Renal cortex interstitium (tissue), 11 donors: Measurements from ENCODE around the gene TMEM143. TPM values are rescaled to one million over a fixed set of nuclear protein-coding genes. Genes with fewer than 3 reads are reported as not detected.

Source experiments
- DNase-seq, 11 donors: peaks; one replicate each; pipeline ENCODE4 v3.0.0-alpha.2; 2013; ENCODE audit warnings: low read depth in 9 of 11, low spot score in 4 of 11; ENCODE audit errors: extremely low read depth in 1 of 11
- polyA plus RNA-seq, 3 donors: library from polyadenylated mRNA; unstranded; fragments of 120-200 nt; gene quantifications; one replicate each; pipeline ENCODE4 v1.2.1, GENCODE V29; 2013; ENCODE audit not compliant: insufficient read length in 3 of 3

TMEM143 gene
- polyA plus RNA-seq, 3 donors, result 9.8 to 14.7 (median 11.6) TPM

DNA sequence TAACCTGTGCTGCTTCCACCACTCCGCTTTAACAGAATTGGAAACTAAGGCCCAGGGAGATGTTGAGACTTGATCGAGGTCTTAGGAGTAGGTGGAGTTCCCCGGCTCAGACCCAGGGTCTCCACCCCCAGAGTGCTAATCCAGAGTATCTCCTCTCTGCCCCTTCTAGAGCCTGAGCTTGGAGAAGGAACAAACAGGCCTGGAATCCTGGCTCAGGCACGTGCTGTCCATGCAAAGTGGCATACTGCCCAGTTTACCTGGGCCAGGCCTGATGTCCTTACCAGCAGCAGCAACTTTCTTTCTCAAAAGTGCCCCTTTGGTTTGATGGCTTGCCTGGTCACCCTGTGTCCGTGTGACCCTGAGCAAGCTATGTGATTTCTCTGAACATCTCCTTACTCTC lies 4.1 kb upstream of the TMEM143 start:
- no peak for DNase-seq

DNA sequence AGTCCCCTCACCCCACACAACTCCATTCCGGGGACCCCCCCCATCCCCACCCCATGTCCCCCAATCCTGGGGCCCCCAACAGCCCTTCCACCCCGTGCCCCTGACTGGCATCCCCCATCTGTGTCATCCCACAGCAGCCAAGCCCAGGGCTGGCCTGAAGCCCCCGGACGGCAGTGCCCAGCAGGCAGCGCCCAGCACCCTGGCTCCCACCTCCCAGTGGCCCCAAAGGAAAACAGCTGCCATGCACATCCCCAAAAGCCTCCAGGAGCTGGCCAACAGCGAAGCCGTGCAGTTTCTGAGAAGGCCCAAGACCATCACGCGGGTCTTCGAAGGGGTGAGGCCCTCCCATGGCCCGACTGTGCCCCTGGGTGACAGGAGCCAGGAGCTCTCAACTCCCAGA lies 1.9 kb upstream of the TMEM143 start:
- no peak for DNase-seq

DNA sequence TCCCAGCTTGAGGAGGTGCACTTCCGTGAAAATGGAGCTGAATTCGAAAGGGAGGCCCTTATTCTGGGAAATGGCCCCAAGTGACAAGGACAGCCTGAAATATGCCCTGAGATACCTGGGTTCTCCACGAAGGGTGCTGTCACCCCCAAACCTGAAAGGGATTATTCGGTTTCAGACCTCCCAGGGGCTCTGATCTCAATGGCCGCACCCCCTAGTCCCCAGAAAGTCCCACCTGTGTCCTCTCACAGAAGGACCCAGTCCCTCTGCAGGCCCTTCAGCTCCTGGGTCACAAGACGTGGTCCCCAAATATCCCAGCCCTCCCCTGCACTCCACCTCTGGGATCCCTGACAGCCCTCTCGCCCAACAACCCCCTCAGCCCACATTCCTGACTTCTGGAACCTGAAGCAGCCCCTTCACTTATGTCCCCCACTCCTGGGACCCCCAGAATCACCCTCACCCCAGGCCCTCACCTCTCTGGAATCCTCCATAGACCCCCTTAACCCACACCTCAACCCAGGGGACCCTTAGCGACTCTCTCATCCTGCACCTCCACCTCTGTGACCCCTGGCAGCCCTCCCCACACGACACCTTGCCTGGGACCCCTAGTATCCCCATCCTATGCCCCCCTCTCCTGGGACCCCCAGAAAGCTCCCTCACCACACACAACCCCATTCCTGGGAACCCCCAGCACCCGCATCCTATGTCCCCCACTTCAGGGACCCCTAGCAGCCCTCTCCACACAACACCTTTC lies 1.0 kb upstream of the TMEM143 start:
- DNase-seq, result no peak

DNA sequence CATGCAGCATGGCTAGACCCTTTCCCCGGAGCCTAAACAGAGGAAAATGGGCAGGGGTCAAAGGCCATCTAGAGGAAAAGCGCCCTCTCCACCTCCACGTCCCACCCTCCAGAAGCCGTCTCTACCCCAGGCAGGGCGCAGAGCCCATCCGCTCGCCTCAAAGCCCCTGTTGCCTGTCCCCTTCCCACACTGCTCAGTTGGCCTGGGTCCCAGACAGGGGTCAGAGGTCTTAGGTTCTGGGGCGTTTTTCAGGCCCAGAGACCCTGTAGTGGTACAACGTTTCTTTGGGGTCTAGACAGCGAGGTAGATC lies 285 bp downstream of the TMEM143 start:
- peak in 1 of 11 donors; percentile 50 for DNase-seq

DNA sequence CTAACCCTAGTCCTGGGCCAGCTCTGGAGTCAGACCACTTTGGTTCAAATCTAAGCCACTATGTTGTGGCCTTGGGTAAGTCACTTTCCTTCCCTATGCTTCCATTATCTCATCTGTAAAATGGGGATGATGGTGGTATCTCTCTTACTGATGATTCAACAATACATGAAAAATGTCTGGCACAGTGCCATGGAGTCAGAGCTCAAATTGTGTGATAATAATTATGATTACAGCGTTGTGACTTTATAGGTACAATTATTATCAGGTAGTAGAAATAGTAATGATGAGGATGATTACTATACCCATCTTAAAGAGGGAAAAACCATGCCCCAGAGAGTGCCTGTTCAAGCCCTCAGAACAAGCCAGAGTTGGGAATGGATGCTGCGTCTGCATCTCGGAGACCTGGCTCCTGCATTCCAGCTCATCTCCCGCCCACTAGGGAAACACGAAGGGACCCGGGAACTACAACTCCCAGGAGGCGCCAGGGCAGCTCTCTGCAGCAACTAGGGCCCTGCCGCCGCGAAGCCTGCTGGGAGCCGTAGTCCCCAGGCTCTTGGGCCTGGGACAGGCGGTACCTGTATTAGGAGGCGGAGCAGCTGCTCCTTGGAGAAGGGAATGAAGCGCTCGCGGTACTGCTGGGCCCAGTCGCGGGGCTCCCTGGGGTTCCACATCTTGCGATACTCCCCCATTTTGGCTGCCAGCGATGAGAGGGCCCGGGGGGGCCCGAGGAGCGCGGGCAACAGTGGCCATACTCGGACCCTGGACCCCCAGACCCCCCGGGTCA lies 832 bp downstream of the TMEM143 start:
- DNase-seq, result peak; percentile 78 to 93 (median 90)

DNA sequence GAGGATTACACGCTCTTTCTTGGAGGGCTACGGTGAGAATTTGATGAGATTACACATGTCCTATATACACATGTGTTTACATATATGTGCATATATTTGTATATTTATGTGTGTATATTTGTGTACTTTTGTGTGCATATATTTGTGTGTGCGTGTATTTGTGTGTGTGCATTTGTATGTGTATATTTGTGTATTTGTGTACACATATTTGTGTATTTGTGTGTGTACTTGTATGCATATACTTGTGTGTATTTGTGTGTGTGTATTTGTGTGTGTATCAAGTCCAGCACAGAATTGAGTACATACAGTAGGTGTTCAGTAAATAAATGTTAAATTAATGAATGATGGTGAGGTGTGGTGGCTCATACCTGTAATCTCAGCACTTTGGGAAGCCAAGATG lies 1.8 kb downstream of the TMEM143 start:
- no peak for DNase-seq

DNA sequence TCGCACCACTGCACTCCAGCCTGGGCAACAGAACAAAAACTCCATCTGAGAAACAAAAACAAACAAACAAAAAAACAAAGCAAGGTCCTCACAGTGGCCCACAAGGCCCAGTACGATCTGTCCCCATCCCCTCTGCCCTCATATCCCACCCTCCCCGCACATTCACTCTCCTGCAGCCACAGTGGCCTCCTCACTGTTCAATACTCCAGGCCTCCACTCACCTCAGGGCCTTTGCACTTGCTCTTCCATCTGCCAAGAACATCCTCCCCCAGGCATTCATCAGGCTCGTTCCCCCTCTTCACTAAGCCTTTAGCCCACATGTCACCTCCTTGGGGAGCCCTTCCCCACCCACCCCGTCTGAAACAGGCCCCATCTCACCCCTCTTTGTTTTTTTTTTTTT lies 4.6 kb downstream of the TMEM143 start:
- no peak for DNase-seq

DNA sequence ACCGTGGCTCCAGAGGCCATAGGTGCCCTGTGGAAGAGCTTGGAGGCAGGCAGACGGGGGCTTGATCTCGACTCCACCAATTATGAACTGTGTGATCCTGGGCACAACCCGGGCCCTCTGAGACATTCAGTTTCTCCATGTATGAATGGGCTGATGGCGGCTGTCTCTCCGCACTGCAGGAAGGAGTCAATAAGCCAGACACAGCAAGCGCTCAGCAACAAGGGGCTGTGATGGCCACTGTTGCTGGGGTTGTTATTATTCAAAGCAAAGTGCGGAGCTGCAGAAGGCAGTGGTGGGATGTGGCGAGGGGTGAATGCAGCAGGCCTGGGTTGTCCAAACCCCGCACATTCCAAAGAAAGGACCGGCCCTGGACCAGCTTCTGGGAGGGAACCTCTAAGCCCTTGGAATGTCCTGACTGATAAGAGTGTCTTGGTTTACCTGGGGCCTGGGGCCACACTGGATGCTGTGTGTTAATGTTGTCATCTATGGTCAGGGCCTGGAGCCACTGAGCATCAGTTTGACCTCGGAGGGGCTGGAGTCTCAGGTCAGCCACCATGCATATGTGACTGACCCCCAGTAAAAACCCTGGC lies 8.3 kb downstream of the TMEM143 start:
- no peak for DNase-seq

DNA sequence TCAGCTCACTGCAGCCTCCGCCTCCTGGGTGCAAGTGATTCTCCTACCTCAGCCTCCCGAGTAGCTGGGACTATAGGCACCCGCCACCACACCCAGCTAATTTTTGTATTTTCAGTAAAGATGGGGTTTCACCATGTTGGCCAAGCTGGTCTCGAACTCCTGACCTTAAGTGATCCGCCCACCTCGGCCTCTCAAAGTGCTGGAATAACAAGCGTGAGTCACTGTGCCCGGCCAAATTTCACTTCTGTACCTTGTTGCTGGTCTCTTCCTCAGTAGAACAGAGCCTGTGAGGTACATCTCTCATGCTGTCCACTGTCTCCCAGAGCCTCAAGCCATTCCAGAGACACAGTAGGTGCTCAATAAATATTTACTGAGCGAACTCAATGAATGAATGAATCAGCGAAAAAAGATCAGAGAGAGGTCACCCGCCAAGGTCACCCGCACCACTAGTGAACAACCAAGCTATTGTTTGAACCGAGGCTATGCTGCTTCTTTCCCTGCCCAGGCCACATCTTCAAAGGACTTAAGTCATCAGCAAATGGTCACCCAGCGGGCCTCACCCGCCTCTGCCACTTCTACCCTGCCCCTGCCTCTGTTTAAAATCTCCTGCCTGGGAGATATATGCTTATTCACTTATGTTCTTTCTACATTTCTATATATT lies 9.3 kb downstream of the TMEM143 start:
- no peak for DNase-seq

DNA sequence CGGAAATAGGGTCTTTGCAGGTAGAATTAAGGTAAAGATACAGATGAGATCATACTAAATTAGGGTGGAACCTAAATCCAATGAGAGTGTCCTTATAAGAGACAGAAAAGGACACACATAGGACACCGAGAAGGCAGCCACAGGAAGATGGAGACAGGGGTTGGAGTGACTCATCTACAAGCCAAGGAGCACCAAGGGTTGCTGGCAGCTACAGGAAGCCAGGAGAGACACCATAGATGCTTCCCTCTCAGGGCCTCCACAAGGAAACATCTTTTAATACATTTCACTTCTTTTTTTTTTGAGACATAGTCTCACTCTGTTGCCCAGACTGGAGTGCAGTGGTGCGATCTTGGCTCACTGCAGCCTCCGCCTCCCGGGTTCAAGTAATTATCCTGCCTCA lies 10.1 kb downstream of the TMEM143 start:
- DNase-seq, result no peak

DNA sequence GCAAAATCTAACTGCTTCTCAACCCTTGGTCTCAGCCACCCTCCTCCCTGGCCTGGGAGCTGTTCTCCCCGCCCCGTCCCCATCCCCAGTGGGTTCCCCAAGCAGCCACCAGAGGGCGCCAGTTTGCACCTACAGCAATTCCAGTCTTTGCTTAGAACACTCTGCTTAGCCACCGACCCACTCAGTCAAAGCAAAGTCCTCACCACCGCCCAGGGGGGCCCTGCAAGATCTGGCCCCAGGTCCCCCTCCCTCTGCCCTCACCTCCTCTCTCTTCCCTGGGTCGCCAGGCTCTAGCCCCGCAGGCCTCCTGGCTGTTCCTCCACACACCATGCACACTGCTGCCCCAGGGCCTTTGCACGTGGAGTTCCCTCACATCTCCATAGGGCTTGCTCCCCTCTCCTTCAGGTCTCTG lies 12.4 kb downstream of the TMEM143 start:
- peak in 2 of 11 donors; percentile 53 to 61 for DNase-seq

DNA sequence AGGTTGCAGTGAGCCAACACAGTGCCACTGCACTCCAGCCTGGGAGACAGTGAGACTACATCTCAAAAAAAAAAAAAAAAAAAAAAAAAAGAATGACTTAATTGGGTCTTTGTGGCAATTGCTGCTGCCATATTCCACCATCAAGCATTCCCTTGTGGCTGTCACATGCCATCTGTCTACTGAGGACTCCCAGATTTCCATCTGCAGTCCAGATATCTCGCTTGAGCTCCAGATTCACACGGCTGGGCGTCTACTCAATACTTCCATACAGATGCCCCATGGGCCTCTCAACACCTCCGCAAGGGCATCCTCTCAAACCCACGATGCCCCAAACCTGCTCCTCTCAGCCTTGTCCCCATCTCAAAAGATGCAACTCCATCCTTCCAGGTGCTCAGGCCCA lies 12.9 kb downstream of the TMEM143 start:
- DNase-seq, result no peak

DNA sequence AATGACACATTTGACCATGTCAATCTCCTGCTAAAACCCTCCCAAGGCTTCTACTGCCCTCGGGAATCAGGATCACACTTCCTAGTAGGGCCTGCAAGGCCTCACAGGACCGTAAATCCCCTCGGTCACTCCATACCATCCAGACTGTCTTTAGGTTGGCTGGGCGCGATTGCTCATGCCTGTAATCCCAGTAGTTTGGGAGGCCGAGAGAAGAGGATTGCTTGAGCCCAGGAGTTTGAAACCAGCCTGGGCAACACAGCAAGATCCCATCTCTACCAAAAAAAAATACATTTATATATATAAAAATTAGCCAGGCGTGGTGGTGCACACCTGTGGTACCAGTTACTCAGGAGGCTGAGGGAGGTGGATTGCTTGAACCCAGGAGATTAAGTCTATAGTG lies 15.0 kb downstream of the TMEM143 start:
- no peak for DNase-seq

DNA sequence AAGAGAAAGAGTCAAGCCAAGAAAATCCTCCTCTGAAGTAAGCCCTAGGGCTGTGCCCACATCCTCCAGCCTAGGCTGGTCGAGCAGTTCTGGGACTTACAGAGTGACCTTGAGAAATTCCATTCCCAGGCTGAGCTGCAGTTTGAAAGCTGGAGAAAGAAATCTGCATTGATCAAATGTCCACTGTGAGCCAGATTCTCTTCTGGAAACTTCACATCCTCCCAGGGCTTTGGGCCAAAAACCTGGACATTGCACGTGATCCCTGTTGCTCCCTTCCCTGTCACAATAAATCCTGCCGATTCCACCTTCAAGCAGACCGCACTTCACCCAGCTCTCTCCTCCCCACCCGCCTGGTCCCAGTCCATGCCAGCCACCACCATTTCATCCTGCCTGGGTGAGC lies 15.7 kb downstream of the TMEM143 start:
- no peak for DNase-seq

DNA sequence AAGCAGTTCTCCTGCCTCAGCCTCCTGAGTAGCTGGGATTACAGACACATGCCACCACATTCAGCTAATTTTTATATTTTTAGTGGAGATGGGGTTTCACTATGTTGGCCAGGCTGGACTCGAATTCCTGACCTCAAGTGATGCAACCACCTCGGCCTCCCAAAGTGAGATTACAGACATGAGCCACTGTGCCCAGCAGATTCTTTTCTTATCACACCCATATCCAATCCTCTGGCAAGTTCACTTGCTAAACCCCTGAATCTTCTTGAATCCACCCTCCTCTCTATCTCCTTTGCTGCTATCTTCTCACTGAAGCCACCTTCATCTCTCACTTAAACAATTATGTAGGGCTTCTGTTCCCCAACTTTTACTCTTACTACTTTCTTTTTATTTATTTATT lies 17.5 kb downstream of the TMEM143 start:
- DNase-seq, result no peak

DNA sequence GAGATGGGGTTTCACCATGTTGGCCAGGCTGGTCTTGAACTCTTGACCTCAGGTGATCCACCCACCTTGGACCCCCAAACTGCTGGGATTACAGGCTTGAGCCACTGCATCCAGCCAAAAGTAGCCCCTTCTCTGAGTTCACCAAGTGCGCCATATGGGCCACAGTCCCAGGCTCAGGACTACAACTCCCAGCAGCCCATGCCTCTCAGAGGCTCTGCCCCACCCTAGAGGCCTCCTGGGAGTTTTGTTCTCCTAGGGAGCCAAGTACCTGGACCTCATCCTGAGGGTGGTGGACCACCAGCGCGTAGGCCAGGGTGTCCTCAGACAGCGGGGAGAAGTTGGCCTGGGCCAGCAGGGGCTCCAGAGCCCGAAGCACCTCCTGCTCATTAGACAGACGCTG lies 18.8 kb downstream of the TMEM143 start:
- no peak for DNase-seq

DNA sequence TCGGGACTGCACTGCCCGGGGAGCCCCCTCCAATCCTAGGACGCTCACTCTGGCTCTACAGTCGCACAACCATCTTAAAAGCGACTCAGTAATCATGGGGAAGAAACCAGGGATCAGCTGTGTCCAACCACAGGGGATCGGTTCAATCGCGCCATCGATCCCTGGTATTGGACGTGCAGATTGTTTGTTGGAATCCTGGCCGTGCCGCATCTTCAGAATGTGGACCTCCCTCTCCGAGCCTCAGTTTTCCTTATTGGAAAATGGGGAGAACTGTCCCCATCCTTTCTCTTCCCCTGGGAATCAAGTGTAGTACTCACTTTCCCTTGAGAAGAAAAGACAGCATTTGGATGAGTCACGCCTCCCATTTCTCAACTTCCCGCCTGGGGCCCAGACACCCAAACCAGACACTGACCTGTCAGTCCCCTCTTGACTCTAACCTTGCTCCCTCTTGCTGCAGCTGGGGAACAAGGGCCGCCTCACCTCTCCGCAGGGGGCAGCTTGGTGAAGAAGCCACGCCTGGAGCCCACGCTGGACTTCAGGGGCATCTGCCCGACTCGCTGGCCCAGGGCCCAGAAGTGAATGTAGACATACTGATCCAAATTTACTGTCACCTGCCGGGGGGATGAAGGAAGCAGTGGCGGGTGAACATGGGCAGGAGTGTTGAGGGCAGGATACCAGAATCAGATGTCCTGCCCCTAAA lies 20.7 kb downstream of the TMEM143 start:
- DNase-seq, result no peak

DNA sequence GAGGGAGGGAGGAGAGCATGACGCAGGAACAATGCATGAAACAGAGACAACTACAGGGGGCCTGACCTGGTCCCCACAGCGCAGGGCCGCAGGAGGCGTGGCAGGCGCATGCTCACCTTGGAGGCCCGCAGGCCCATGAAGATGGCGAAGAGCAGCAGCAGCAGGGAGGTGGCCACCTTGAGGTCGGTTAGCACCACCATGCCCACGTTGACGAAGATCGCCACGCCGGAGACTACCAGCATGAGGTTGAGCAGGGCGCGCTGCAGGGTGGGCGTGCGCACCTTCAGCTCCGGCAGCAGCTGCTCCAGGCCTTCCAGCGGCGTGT lies 21.4 kb downstream of the TMEM143 start:
- DNase-seq, result no peak
